NCI-H187 (cell line): ENCODE results near the gene DNAH1.
"Not testable (repeated sequence)": the region's sequence is repeated elsewhere in the genome, so short reads cannot be mapped to it uniquely, and the experiment has no call there.

ENCODE experiments used
- DNase-seq, 2 experiments: peaks; one replicate each; lab custom pipeline; 2025; lab: John Stamatoyannopoulos, UW

The DNAH1 gene

GRCh38 chr3:52333869-52334557, 17.9 kb downstream of the DNAH1 start:
- no peak for DNase-seq

GRCh38 chr3:52338131-52338530, 22.0 kb downstream of the DNAH1 start:
- not testable (repeated sequence) for DNase-seq

DNA sequence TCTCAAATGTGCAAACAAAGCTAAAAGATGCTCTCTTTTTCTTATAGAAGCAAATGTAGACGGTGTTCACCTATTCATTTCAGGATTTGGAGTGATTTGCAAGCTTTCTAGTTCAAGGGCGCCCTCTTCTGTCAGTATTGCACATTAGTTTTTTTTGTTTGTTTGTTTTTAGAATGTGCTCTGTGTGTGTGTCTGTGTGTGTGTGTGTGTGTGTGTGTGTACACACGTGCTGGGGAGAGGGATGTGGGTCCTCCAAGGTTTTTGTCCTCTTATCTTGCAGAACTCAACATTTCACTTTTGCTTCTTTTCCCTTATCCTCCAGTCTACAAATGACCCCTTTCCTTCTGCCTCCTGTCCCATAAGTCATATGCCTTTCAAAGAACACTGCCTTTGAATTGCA, 23.5 kb downstream of the DNAH1 start:
- peak in 1 of 2 experiments; percentile 10 for DNase-seq

GRCh38 chr3:52341123-52341522, 25.0 kb downstream of the DNAH1 start:
- no peak for DNase-seq

GRCh38 chr3:52343946-52344600, 28.0 kb downstream of the DNAH1 start:
- no peak for DNase-seq

DNA sequence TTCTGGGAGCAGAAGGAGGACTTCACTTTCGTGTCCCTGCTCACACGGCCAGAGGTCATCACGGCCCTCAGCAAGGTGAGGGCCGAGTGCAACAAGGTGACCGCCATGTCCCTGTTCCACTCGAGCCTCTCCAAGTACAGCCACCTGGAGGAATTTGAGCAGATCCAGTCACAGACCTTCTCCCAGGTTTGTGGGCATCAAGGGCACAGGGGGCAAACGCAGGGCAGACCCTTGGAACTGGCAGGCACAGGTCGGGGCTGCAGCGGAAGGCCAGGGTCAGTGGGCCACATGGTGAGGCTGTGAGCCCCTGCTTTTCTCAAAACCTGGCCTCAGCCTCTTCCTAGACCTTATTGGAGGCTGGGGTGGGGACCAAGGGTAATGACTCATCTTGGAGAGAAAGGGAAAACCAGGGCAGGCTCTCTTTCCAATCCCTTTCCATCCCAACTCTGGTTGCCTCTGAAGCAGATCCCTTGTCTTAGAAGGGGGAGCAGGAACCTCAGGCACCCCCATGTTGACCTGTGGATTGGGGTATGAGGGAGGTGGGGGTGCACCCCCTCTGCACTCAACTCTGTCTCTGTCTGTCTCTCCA, 29.5 kb downstream of the DNAH1 start:
- no peak for DNase-seq

DNA sequence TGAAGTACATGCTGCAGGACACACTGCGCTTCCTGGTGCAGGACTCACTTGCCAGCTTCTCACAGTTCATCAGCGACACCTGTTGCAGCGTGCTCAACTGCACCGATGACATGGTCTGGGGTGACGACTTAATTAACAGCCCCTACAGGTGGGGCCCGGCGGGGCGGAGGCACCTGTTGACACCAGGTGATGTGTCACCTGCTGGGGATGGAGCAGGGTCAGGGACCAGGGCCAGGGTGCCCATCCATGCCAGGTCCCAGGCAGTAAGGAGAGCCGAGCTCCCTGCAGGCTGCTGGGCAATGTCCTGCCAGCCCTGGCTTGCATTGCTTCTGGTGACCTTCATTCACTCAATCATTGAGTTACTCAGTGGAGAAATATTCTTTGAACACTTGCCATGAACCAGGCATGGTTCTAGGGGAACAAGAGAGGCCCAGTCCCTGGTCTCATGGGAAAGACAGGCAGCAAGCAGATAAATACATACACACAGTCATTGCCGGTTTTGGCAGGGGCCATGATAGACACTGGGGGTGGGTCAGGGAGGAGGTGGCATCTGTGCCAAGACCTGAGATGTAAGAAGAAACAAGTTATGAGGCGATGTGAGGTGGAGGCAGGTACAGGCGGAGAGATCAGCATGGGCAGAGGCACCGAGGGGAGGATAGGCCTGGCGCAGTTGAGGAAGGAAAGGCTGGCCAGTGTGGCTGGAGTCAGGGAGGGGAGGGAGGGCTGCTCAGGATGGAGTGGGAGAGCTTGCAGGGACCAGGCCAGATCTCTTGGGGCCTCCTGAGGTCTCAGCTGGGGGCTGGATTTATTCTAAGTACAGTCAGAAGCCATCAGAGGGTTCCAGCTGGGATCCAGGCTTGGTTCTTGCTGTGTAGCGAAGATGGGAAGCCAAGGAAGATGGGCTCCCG, 30.8 kb downstream of the DNAH1 start:
- no peak for DNase-seq

- no peak for DNase-seq
Observed at GRCh38 chr3:52347716-52348635, 31.9 kb downstream of the DNAH1 start.

GRCh38 chr3:52349131-52349530, 33.0 kb downstream of the DNAH1 start:
- DNase-seq = no peak

- DNase-seq = peak in 1 of 2 experiments; percentile 37
Observed at GRCh38 chr3:52349611-52350395, 33.7 kb downstream of the DNAH1 start.

DNA sequence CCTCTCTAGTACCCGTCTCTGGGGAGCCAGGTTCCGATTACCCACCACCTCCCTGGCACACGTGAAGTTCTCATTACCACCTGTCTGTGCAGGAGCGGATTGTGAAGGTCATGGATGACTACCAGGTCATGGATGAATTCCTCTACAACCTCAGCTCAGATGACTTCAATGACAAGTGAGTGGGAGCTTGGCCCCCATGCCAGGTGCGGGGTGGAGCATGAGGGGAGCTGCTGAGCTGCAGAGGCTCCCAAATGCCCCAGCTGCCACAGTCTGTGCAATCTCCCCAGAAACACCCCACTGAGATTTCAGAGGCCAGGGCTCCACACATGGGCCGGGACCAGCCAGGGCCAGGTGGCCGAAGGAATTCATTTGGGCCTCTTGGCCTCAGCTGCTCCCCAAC, 34.3 kb downstream of the DNAH1 start:
- DNase-seq = peak; percentile 35 to 81

DNA sequence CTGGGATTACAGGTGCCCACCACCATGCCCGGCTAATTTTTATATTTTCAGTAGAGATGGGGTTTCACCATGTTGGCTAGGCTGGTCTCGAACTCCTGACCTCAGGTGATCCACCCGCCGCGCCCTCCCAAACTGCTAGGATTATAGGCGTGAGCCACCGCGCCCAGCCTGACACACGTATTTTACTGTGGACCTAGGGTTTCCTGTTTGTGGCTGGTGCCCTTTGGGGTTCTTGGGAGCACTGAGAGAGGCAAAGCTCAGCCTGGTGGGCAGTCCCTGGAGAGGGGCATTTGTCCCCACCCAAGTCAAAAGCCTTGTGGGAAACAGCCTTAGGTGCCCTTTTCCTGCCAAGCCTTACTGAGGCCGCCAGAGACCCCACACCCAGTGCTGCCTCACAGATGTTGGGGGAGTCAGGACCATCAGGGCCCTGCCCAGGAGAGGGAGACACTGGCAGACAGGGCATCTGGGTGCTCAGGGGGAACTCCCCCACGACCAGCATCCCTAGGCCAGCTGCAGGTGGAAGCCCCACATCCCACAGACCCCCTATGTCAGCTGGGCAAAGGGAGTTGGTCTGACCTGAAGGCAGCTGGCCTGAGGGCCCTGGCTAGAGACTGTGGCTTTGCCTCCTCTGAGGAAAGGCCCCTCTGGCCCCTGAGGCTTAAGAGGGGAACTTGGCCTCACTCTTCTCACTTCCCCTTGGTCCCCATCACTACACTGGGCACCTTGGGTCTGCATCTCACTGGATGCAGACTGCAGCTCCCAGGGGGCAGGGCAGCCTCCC, 35.1 kb downstream of the DNAH1 start:
- DNase-seq = no peak

DNA sequence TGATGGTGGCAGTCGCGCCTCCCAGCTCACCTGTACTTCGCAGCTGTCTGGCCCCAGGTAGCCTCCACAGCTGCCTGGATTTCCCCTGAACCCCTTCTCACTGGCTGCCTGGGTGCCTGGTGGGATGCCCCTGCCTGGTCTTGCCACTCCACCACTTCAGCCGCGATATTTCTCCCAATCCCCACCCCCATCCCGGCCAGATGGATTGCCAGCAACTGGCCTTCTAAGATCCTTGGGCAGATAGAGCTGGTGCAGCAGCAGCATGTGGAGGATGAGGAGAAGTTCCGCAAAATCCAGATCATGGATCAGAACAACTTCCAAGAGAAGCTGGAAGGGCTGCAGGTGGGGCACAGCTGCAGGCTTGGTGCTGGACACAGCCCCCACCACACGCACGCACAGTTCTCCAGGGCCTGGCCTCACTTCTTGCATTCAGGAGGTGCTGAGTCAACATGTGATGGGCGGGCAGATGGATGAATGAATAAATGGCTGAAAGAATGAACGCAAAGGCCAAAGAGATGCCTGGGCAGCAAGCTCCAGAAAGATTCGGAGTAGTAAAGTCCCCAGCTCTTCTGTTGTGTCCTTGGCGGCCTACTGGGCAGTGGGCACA, 35.7 kb downstream of the DNAH1 start:
- DNase-seq = no peak

DNA sequence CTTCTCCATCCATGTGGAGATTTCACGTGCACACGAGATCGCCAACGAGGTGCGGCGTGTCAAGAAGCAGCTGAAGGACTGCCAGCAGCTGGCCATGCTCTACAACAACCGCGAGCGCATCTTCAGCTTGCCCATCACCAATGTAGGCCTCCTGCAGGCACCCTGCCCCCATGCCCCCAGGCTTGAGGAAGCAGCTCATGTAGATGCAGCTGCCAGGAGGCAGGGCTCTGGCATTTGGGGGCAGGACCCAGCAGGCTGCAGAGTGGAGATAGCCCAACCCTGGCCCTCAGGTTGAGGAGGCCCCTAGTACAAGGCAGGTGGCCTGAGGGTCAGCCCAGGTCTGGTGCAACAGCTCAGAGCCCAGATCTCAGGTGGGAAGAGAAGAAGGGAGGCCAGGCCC, 36.4 kb downstream of the DNAH1 start:
- DNase-seq = peak in 1 of 2 experiments; percentile 45

- no peak for DNase-seq
Observed at GRCh38 chr3:52353291-52353855, 37.3 kb downstream of the DNAH1 start.

DNA sequence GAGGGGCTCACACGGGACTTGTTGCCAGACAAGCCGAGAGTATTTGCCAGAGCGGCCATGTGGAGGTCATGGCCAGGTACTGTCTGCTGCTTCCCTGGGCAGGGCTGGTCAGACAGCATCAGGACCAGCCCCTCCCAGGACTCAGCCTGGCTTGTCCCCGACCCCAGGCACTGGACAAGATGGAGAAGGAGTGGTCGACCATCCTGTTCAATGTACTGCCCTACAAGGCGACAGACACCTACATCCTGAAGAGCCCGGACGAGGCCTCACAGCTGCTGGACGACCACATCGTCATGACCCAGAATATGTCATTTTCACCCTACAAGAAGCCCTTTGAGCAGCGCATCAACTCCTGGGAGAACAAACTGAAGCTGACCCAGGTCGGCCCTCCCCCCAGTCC, 38.6 kb downstream of the DNAH1 start:
- no peak for DNase-seq

DNA sequence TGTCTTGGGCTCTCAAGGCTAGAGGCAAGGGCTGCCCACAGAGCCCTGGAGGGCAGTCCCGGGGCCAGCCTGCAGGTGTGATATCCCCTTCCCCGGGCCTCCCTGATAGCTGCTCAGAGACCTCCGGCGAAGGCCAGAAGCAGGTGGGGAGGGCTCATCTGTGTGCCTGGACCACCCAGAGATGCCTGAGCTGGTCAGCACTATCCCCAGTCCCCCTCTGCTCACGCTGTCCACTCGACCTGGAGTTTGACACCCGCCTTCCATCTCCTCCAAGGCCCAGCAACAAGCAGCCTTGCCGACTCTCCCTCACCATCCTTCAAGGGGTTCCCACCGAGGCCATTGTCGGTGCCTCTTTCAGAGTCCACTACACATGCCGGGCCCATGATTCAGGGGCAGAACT, 39.4 kb downstream of the DNAH1 start:
- DNase-seq = no peak

DNA sequence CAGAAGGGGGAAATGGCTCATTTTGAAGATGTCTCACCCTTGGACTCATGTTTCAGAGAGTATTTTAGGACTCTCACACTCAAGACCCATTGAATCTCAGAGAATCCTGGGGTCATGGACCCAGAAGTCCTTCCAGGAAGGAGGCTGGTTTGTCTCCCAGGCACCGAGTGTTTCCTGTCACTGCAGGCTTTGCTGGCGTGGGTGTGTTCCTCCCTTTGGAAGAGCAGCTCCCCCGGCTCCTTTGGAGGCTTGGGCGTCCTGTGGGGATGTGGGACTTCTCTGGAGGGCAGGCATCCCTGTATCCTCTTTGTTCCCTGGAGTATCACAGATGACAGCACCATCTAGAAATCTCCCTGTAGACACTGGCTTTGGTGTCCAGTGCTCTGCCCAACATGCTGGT, 40.0 kb downstream of the DNAH1 start:
- no peak for DNase-seq
